Neural cell (in vitro differentiated cells): ENCODE measurements around the gene DPH6. TPM values are rescaled to one million over a fixed set of nuclear protein-coding genes. Genes with fewer than 3 reads are reported as not detected.

Experiments
- H2AFZ ChIP-seq: fragments of 200-600, 300-800 bp; sonication (generic), shearing (Covaris generic); 2 replicates; pipeline ENCODE4 v1.6.0; 2014; ENCODE audit warnings: low read depth, mild to moderate bottlenecking, antibody characterized with exemption, low read length, moderate library complexity
- H3F3A ChIP-seq: fragments of 200-600 bp; shearing (Covaris generic); 2 replicates; pipeline ENCODE4 v1.6.1; 2016; ENCODE audit warnings: mild to moderate bottlenecking, moderate library complexity, mixed read lengths, antibody characterized with exemption, low read length; ENCODE audit not compliant: insufficient read depth, poor library complexity, severe bottlenecking
- H3K27ac ChIP-seq: fragments of 200-600, 300-800 bp; sonication (generic), shearing (Covaris generic); 2 replicates; pipeline ENCODE4 v1.5.1; 2014; ENCODE audit warnings: mild to moderate bottlenecking, low read length, moderate library complexity
- H3K27me3 ChIP-seq: fragments of 300-800, 200-600 bp; sonication (generic), shearing (Covaris generic); 2 replicates; pipeline ENCODE4 v1.6.0; 2014; ENCODE audit warnings: mild to moderate bottlenecking, low read depth, low read length, moderate library complexity; ENCODE audit not compliant: insufficient read depth
- H3K36me3 ChIP-seq: fragments of 300-800, 200-600 bp; sonication (generic), shearing (Covaris generic); 2 replicates; pipeline ENCODE4 v1.5.1; 2014; ENCODE audit warnings: mild to moderate bottlenecking, antibody characterized with exemption, low read length, moderate library complexity; ENCODE audit not compliant: insufficient read depth
- H3K4me2 ChIP-seq: fragments of 300-800, 200-600 bp; sonication (generic), shearing (Covaris generic); 2 replicates; pipeline ENCODE4 v1.6.0; 2014; ENCODE audit warnings: mild to moderate bottlenecking, low read length
- H3K4me3 ChIP-seq: fragments of 300-800, 200-600 bp; sonication (generic), shearing (Covaris generic); 2 replicates; pipeline ENCODE4 v1.5.1; 2014; ENCODE audit warnings: mild to moderate bottlenecking, low read length, moderate library complexity
- H3K79me2 ChIP-seq: fragments of 200-600 bp; shearing (Covaris generic); replicated peaks from 2 replicates; pipeline ENCODE4 v1.6.0; 2014; ENCODE audit warnings: mild to moderate bottlenecking, low read length, moderate library complexity; ENCODE audit not compliant: insufficient read depth
- H3K9ac ChIP-seq: fragments of 300-800, 200-600 bp; sonication (generic), shearing (Covaris generic); 2 replicates; pipeline ENCODE4 v1.6.1; 2016; ENCODE audit warnings: mild to moderate bottlenecking, low read length, mixed read lengths
- H3K9me2 ChIP-seq: fragments of 200-600 bp; shearing (Covaris generic); 2 replicates; pipeline ENCODE4 v1.6.1; 2016; ENCODE audit warnings: mild to moderate bottlenecking, low read length, mixed read lengths; ENCODE audit not compliant: insufficient read depth
- H3K9me3 ChIP-seq: fragments of 200-600, 300-800 bp; sonication (generic), shearing (Covaris generic); 2 replicates; pipeline ENCODE4 v1.6.1; 2016; ENCODE audit warnings: mild to moderate bottlenecking, mixed run types, low read length, moderate library complexity, mixed read lengths
- H4K20me1 ChIP-seq: fragments of 200-600 bp; shearing (Covaris generic); 2 replicates; pipeline ENCODE4 v1.6.1; 2016; ENCODE audit warnings: mild to moderate bottlenecking, mixed run types; ENCODE audit not compliant: insufficient read depth
- CTCF ChIP-seq: fragments of 450-650 bp; IDR thresholded peaks from 2 replicates; pipeline ENCODE4 v1.5.1; 2014; ENCODE audit warnings: antibody characterized with exemption, mild to moderate bottlenecking, moderate library complexity; ENCODE audit not compliant: poor library complexity, severe bottlenecking
- EP300 ChIP-seq: fragments of 450-650 bp; conservative IDR thresholded peaks from 2 replicates; pipeline ENCODE4 v1.6.1; 2014; ENCODE audit warnings: antibody characterized with exemption, mild to moderate bottlenecking, moderate library complexity; ENCODE audit not compliant: poor library complexity, severe bottlenecking
- EZH2 ChIP-seq: fragments of 200-600, 300-800 bp; shearing (Covaris generic), sonication (generic); IDR thresholded peaks from 2 replicates; pipeline ENCODE4 v1.6.1; 2014; ENCODE audit warnings: antibody characterized with exemption, low read length, borderline replicate concordance, mild to moderate bottlenecking; ENCODE audit not compliant: insufficient read depth, poor library complexity, severe bottlenecking
- MXI1 ChIP-seq: fragments of 450-650 bp; conservative IDR thresholded peaks from 2 replicates; pipeline ENCODE4 v1.6.1; 2014; ENCODE audit warnings: antibody characterized with exemption, mild to moderate bottlenecking; ENCODE audit not compliant: poor library complexity, severe bottlenecking
- POLR2AphosphoS5 ChIP-seq: IDR thresholded peaks from 2 replicates; pipeline ENCODE4 v1.6.1; 2012
- RAD21 ChIP-seq: fragments of 450-650 bp; conservative IDR thresholded peaks from 2 replicates; pipeline ENCODE4 v1.6.1; 2014; ENCODE audit warnings: antibody characterized with exemption, mild to moderate bottlenecking, moderate library complexity
- REST ChIP-seq: IDR thresholded peaks from 2 replicates; pipeline ENCODE4 v1.6.1; 2012; ENCODE audit warnings: borderline replicate concordance
- SMC3 ChIP-seq: fragments of 450-650 bp; conservative IDR thresholded peaks from 2 replicates; pipeline ENCODE4 v1.6.1; 2014; ENCODE audit warnings: antibody characterized with exemption, mild to moderate bottlenecking, moderate library complexity; ENCODE audit not compliant: poor library complexity
- TAF1 ChIP-seq: IDR thresholded peaks from 2 replicates; pipeline ENCODE4 v1.6.1; 2012; ENCODE audit warnings: low read depth
- polyA plus RNA-seq: library from polyadenylated mRNA; depleted of rRNA; stranded (reverse); fragments of >200 nt; gene quantifications from 2 replicates; pipeline ENCODE4 v1.2.3, GENCODE V29; 2014

DPH6 gene
- polyA plus RNA-seq, 1 donor from 2014 or later = 6.9 TPM

- peak overlapping the region; percentile 81 for H3K27ac ChIP-seq
Observed at GRCh38 chr15:35546511-35547381, 781 bp upstream of the DPH6 start.

DNA sequence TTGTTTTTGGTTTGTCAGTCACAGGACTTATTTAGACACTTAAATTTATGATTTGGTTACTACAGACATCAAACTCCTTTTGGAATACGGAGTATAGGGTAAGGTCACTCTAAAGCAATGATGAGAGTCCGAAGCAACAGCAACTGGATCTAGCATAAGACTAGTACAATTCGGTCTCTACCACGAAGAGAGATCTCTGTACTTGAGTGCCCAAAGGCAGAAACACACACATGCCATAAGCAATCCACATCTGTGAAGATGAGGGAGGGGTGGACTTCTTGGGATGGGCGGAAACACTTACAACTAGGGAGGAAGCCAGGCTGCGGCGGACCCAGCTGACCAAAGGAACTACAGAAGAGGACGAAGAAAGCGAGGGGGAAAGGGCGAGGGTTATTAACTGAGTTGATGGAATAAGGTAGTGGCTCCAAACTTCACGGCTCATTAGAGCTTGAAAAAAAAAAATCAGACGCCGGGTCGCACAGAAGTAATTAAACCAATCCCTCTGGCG lies 595 bp downstream of the DPH6 start:
- no peak for TF ChIP-seq MXI1
- Histone ChIP-seq H3K4me3 (peak overlapping the region; percentile 87), H3K27ac (peak overlapping the region; percentile 81), H4K20me1 (no peaks in the 10 kb centered on the region), H2AFZ (peak overlapping the region; percentile 67), H3K27me3 (no peaks in the 10 kb centered on the region), H3K4me2 (peak overlapping the region; percentile 40), H3K36me3 (no peaks in the 10 kb centered on the region), H3K9ac (peak overlapping the region; percentile 83), H3K79me2 (no peaks in the 10 kb centered on the region), H3K9me3 (no peaks in the 10 kb centered on the region), H3F3A (no peaks in the 10 kb centered on the region), H3K9me2 (no peaks in the 10 kb centered on the region)

More at GRCh38 chr15:35546511-35547381, 781 bp upstream of the DPH6 start:
- Histone ChIP-seq H3K27me3 (no peaks in the 10 kb centered on the region), H2AFZ (peak overlapping the region; percentile 91), H3K79me2 (no peaks in the 10 kb centered on the region), H3K9me2 (no peaks in the 10 kb centered on the region), H3F3A (no peaks in the 10 kb centered on the region), H3K36me3 (no peaks in the 10 kb centered on the region), H3K4me2 (peak overlapping the region; percentile 60), H3K4me3 (peak overlapping the region; percentile 87), H4K20me1 (no peaks in the 10 kb centered on the region), H3K9ac (peak overlapping the region; percentile 83), H3K9me3 (no peaks in the 10 kb centered on the region)
- TF ChIP-seq POLR2AphosphoS5 (no peak), CTCF (no peak), RAD21 (no peak), MXI1 (no peak), EP300 (no peak), SMC3 (no peak), EZH2 (no peak), TAF1 (no peak)

GRCh38 chr15:35540885-35541284 lies 5.1 kb downstream of the DPH6 start:
- H3K4me2 ChIP-seq = no peak overlapping the region
- no peak overlapping the region for H3K4me3 ChIP-seq
- H3K9ac ChIP-seq = no peak overlapping the region
- H4K20me1 ChIP-seq = no peaks in the 10 kb centered on the region
- H3F3A ChIP-seq = no peaks in the 10 kb centered on the region
- no peaks in the 10 kb centered on the region for H3K9me3 ChIP-seq
- H2AFZ ChIP-seq = no peak overlapping the region
- H3K27me3 ChIP-seq = no peaks in the 10 kb centered on the region
- no peaks in the 10 kb centered on the region for H3K79me2 ChIP-seq
- H3K9me2 ChIP-seq = no peaks in the 10 kb centered on the region
- no peak for TF ChIP-seq TAF1
- no peak for TF ChIP-seq REST
- no peak for TF ChIP-seq SMC3
- no peak for TF ChIP-seq EZH2
- H3K27ac ChIP-seq = no peak overlapping the region
- H3K36me3 ChIP-seq = no peaks in the 10 kb centered on the region
